ENCODE measurements around the gene PTPRG.

The PTPRG gene

DNA sequence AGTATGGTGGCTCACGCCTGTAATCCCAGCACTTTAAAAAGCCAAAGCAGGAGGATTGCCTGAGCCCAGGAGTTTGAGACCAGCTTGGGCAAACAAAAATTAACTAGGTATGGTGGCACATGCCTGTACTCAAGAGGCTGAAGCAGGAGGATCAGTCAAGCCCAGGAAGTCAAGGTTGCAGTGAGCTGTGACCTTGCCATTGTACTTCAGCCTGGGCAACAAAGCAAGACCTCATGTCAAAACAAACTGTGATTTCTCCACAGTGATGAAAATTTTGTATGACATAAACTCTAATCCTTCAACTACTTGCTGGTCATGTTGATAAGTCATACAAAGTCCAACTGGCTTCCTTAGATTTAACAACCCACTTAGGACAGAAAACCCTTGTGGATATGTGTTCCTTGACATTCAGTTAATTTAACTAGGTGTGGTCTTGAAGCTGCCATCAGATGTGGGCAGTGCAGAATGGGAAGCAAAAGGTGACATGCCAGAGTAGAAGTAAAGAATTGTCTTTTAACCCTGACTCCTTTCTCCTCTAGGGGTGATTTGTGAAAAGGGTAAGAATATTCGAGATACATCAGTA is 263.3 kb downstream of the PTPRG start:
- Histone ChIP-seq H3K27me3 (ENCODE audit: insufficient read depth, low read depth) (no peaks in the 10 kb centered on the region), H3K4me1 (ENCODE audit: low read depth, poor library complexity, severe bottlenecking) (no peaks in the 10 kb centered on the region), H3K4me2 (no peak overlapping the region), H3K27ac (no peak overlapping the region), H3K9ac (no peak overlapping the region), H4K20me1 (ENCODE audit: insufficient read depth) (no peaks in the 10 kb centered on the region), H3K79me2 (ENCODE audit: insufficient read depth, low read depth) (no peaks in the 10 kb centered on the region), H3K4me3 (IDR thresholded peaks at IDR 0.05; ENCODE audit: insufficient read depth, low read depth, low read length) (no peak overlapping the region), H3K36me3 (ENCODE audit: insufficient read depth) (no peaks in the 10 kb centered on the region), H2AFZ (ENCODE audit: low read depth) (no peak overlapping the region)
- TF ChIP-seq, protein P1, sequence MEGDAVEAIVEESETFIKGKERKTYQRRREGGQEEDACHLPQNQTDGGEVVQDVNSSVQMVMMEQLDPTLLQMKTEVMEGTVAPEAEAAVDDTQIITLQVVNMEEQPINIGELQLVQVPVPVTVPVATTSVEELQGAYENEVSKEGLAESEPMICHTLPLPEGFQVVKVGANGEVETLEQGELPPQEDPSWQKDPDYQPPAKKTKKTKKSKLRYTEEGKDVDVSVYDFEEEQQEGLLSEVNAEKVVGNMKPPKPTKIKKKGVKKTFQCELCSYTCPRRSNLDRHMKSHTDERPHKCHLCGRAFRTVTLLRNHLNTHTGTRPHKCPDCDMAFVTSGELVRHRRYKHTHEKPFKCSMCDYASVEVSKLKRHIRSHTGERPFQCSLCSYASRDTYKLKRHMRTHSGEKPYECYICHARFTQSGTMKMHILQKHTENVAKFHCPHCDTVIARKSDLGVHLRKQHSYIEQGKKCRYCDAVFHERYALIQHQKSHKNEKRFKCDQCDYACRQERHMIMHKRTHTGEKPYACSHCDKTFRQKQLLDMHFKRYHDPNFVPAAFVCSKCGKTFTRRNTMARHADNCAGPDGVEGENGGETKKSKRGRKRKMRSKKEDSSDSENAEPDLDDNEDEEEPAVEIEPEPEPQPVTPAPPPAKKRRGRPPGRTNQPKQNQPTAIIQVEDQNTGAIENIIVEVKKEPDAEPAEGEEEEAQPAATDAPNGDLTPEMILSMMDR (conservative IDR thresholded peaks at IDR 0.05; ENCODE audit: low read depth, low read length): no peak

DNA sequence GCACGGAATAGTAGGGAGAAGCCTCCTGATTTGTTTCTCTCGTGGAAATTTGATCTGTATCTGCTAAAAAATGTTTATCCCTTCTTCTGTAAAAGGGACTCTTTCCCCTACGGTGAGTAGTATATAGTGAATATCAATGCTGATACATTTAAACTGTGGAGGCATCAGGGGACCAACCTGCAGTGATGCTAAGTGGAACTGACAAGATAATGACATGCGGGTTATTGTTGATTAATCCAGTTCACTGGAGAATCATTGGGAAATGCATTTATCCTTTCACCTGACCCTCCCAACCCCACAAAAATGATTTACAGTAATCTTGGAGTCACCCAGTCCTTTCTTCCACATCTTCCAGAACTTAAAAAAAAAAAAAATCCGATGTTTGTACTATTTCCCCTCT is 264.8 kb downstream of the PTPRG start:
- Histone ChIP-seq H3K36me3 (ENCODE audit: insufficient read depth) (no peaks in the 10 kb centered on the region), H3K9ac (no peak overlapping the region), H3K4me2 (no peak overlapping the region), H3K79me2 (ENCODE audit: insufficient read depth, low read depth) (no peaks in the 10 kb centered on the region), H4K20me1 (ENCODE audit: insufficient read depth) (no peaks in the 10 kb centered on the region), H2AFZ (ENCODE audit: low read depth) (no peak overlapping the region), H3K4me3 (IDR thresholded peaks at IDR 0.05; ENCODE audit: insufficient read depth, low read depth, low read length) (no peak overlapping the region), H3K27ac (no peak overlapping the region), H3K27me3 (ENCODE audit: insufficient read depth, low read depth) (no peaks in the 10 kb centered on the region), H3K4me1 (ENCODE audit: low read depth, poor library complexity, severe bottlenecking) (no peaks in the 10 kb centered on the region)
- TF ChIP-seq, protein P1 (conservative IDR thresholded peaks at IDR 0.05; ENCODE audit: low read depth, low read length): no peak

DNA sequence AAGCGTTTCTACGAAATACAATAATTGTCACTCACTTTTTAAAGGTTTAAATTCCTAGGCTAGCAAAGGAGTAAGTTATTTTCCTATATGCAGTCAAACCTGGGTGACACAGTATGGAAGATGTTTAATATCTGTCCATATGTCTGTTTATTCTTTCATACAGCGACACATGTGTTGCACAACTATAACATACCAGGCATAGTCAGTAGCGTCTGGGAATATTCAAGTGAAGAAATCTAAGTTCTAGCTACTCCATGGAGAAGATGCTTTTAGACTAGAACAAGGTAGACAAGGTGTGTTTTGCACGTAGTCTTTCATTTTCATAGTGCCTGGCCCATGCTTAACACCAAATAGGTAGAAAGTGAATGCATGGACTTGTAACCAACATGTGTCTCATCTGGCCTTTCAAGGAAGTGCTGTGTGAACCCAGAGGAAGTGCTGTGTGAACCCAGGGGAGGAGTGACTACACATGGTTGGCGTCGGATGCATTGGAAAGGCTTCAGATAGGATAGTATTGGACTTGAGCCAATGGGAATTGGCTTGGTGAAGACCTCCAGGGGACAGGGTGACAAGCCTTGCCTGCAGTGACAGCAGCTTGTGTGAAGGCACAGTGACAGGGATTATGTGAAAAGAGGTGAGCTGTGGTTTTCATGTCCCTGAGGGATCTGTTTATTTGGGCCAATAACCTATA is 267.0 kb downstream of the PTPRG start:
- no peaks in the 10 kb centered on the region for H3K4me1 ChIP-seq (ENCODE audit: low read depth, poor library complexity, severe bottlenecking)

DNA sequence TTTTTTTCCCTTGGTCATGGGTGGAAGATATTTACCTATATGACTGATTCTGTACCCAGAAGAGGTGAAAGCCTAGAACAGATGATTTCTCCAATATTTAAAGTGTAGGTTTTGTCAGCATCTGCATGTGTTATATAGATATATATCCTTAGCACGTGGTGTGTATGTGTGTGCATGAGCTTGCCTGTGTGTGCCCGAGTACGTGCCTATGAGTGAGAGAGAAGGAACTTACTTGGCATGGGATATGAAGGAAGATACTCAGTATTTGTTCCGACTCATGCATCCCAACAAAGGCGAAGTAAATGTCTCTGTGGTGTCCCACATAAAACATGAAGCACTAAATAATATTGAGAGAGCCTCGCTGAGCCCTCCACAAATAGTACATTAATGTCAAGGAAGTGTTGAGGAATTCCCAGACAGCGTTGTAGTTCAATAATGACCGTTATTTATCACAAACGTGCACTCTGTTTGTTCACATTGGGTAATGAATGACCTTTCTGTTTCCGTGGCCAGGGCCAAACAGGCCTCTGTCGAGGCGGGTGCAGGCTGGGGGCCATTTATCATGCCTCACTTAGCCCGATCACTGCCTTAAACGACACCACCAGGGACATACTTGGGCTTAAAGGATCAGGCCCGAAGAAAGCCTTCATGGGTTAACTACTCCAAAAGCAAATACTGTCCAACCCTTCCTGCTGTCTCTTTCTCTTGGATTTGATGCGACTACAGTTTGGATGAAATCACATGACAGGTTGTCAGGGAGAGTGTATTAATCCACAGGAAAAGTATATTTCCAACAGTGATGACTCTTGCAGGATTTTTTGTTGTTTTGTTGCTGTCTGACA is 267.7 kb downstream of the PTPRG start:
- no peaks in the 10 kb centered on the region for H3K4me1 ChIP-seq (ENCODE audit: low read depth, poor library complexity, severe bottlenecking)
- no peaks in the 10 kb centered on the region for H3K27me3 ChIP-seq (ENCODE audit: insufficient read depth, low read depth)
- H3K36me3 ChIP-seq (ENCODE audit: insufficient read depth): no peaks in the 10 kb centered on the region
- H3K9ac ChIP-seq: no peak overlapping the region
- no peak overlapping the region for H3K4me3 ChIP-seq (IDR thresholded peaks at IDR 0.05; ENCODE audit: insufficient read depth, low read depth, low read length)
- no peaks in the 10 kb centered on the region for H4K20me1 ChIP-seq (ENCODE audit: insufficient read depth)
- TF ChIP-seq, protein P1 (conservative IDR thresholded peaks at IDR 0.05; ENCODE audit: low read depth, low read length): no peak
- H3K27ac ChIP-seq: no peak overlapping the region
- no peaks in the 10 kb centered on the region for H3K79me2 ChIP-seq (ENCODE audit: insufficient read depth, low read depth)
- no peak overlapping the region for H3K4me2 ChIP-seq
- no peak overlapping the region for H2AFZ ChIP-seq (ENCODE audit: low read depth)

More for the DNA sequence above, 267.0 kb downstream of the PTPRG start:
- no peak overlapping the region for H2AFZ ChIP-seq (ENCODE audit: low read depth)
- no peaks in the 10 kb centered on the region for H3K27me3 ChIP-seq (ENCODE audit: insufficient read depth, low read depth)
- no peaks in the 10 kb centered on the region for H3K36me3 ChIP-seq (ENCODE audit: insufficient read depth)
- no peak overlapping the region for H3K27ac ChIP-seq
- H3K79me2 ChIP-seq (ENCODE audit: insufficient read depth, low read depth): no peaks in the 10 kb centered on the region
- H4K20me1 ChIP-seq (ENCODE audit: insufficient read depth): no peaks in the 10 kb centered on the region
- TF ChIP-seq, protein P1 (conservative IDR thresholded peaks at IDR 0.05; ENCODE audit: low read depth, low read length): no peak
- H3K4me2 ChIP-seq: no peak overlapping the region
- no peak overlapping the region for H3K4me3 ChIP-seq (IDR thresholded peaks at IDR 0.05; ENCODE audit: insufficient read depth, low read depth, low read length)
- H3K9ac ChIP-seq: no peak overlapping the region
